ENCODE measurements around the gene PLIN3. TPM values are rescaled to one million over a fixed set of nuclear protein-coding genes. Genes with fewer than 3 reads are reported as not detected.
A peak's percentile ranks its signal among the peaks of the same experiment; 100 is the strongest.
"Not testable (repeated sequence)": the region's sequence is repeated elsewhere in the genome, so short reads cannot be mapped to it uniquely, and the experiment has no call there.

The PLIN3 gene
- total and polyA plus RNA-seq, 9 of the 15 experiments (the other 6 are each of a cell fraction or from before 2014, with no cell fraction given): 7.5 to 75.6 (median 43.1) TPM

DNA sequence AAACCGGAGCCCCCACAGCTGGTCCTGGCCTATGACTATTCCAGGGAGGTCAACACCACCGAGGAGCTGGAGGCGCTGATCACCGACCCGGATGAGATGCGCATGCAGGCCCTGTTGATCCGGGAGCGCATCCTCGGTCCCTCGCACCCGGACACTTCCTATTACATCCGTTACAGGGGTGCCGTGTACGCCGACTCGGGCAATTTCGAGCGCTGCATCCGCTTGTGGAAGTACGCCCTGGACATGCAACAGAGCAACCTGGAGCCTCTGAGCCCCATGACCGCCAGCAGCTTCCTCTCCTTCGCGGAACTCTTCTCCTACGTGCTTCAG, 74.6 kb downstream of the PLIN3 start:
- Histone ChIP-seq H3K79me2 (ENCODE audit: control insufficient read depth, insufficient read depth, low read length) (peaks cover 53% of the 10 kb centered on the region), H3K27ac (ENCODE audit: extremely low read depth, low read depth, low read length) (peak overlapping the region; percentile 98), H3K4me3 (peak overlapping the region; percentile 93), H4K20me1 (replicated peaks; ENCODE audit: control insufficient read depth, insufficient read depth, low read length) (peaks cover 19% of the 10 kb centered on the region), H3K36me3 (ENCODE audit: control insufficient read depth, insufficient read depth, low read length) (peaks cover 47% of the 10 kb centered on the region; the same call in 2 of the 3 replicates), H3K4me1 (replicated peaks in 1 of 2; ENCODE audit: control insufficient read depth in 2 of 2, insufficient read depth in 2 of 2, low read length in 2 of 2) (peaks cover 14 to 52% of the 10 kb centered on the region in 2 experiments), H3K9ac (ENCODE audit: insufficient read depth in 1 of 2, low read depth in 2 of 2, low read length in 2 of 2) (peak overlapping the region; percentile 95 to 100), H3K4me2 (ENCODE audit: insufficient read depth, low read length) (peak overlapping the region; percentile 88)
- H2AFZ ChIP-seq (ENCODE audit: low read depth, low read length); H3K9me1 ChIP-seq (ENCODE audit: control insufficient read depth, insufficient read depth, low read length); CTCF ChIA-PET (ENCODE audit: low intra/inter-chr PET ratio); H3K9me3 ChIP-seq (replicated peaks; ENCODE audit: control insufficient read depth, insufficient read depth, low read depth, low read length); FAIRE-seq; BruUV-seq (replicated peaks); intact Hi-C loops (cut with micrococcal nuclease); H3K27me3 ChIP-seq (ENCODE audit: control insufficient read depth in 2 of 2, insufficient read depth in 2 of 2, low read length in 2 of 2); ATAC-seq: not testable (repeated sequence)
- in situ Hi-C loops (cut with MboI): loop anchor here (5.0 to 10.0 kb wide), 2 partner anchors 61 to 218 kb away; no protein-coding TSS in a partner anchor
- 0 out of 4 replicates have a peak, but pooled peaks of 1 of the 2 experiments have one; percentile 40 for TF ChIP-seq TEAD1 (CRISPR knock-in tag; IDR thresholded peaks at IDR 0.05)
- peak in 1 of 4 experiments; percentile 10 for DNase-seq (ENCODE audit: extremely low read depth in 1 of 4, low spot score in 3 of 4)
- POLR2A ChIA-PET: interaction anchor here (0.8 kb wide), 1 partner anchor 8 kb away, joined by 3 read pairs; no protein-coding TSS in a partner anchor
- WGBS (ENCODE audit: insufficient coverage, low coverage, missing lambda C conversion rate): 19% methylated on average over 24 of the region's 24 CpGs

DNA sequence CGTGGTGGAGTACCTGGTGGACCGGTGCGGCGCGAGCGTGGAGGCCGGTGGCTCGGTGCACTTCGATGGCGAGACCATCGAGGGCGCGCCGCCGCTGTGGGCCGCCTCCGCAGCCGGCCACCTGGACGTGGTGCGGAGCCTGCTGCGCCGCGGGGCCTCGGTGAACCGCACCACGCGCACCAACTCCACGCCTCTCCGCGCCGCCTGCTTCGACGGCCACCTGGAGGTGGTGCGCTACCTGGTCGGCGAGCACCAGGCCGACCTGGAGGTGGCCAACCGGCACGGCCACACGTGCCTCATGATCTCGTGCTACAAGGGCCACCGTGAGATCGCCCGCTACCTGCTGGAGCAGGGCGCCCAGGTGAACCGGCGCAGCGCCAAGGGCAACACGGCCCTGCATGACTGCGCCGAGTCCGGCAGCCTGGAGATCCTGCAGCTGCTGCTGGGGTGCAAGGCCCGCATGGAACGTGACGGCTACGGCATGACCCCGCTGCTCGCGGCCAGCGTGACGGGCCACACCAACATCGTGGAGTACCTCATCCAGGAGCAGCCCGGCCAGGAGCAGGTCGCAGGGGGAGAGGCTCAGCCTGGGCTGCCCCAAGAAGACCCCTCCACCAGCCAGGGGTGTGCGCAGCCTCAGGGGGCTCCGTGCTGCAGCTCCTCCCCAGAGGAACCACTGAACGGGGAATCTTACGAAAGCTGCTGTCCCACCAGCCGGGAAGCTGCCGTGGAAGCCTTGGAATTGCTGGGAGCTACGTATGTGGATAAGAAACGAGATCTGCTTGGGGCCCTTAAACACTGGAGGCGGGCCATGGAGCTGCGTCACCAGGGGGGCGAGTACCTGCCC, 75.2 kb downstream of the PLIN3 start:
- intact Hi-C loops (cut with micrococcal nuclease); H3K9me1 ChIP-seq (ENCODE audit: control insufficient read depth, insufficient read depth, low read length); BruUV-seq (replicated peaks); ATAC-seq; H3K27me3 ChIP-seq (ENCODE audit: control insufficient read depth in 2 of 2, insufficient read depth in 2 of 2, low read length in 2 of 2); H3K9me3 ChIP-seq (replicated peaks; ENCODE audit: control insufficient read depth, insufficient read depth, low read depth, low read length); FAIRE-seq: not testable (repeated sequence)
- DNase-seq (ENCODE audit: extremely low read depth in 1 of 4, low spot score in 3 of 4): peak in 2 of 4 experiments; percentile 33 to 35
- WGBS (ENCODE audit: insufficient coverage, low coverage, missing lambda C conversion rate): under 1% methylated on average over 52 of the region's 75 CpGs
- ChIA-PET CTCF (ENCODE audit: low intra/inter-chr PET ratio) (interaction anchor here (2.3 kb wide), 1 partner anchor 59 kb away, joined by 28 read pairs; no protein-coding TSS in a partner anchor), POLR2A (interaction anchor here (0.8 to 1.4 kb wide), 5 partner anchors 8 to 70 kb away, joined by 3 to 10 read pairs (median 8); no protein-coding TSS in a partner anchor)
- Histone ChIP-seq H3K4me2 (ENCODE audit: insufficient read depth, low read length) (peak overlapping the region; percentile 88), H3K36me3 (ENCODE audit: control insufficient read depth, insufficient read depth, low read length) (peaks cover 47% of the 10 kb centered on the region; the same call in 2 of the 3 replicates), H3K4me1 (replicated peaks in 1 of 2; ENCODE audit: control insufficient read depth in 2 of 2, insufficient read depth in 2 of 2, low read length in 2 of 2) (peaks cover 14 to 52% of the 10 kb centered on the region in 2 experiments), H3K4me3 (peak overlapping the region; percentile 93), H2AFZ (ENCODE audit: low read depth, low read length) (peak overlapping the region; percentile 68), H4K20me1 (replicated peaks; ENCODE audit: control insufficient read depth, insufficient read depth, low read length) (peaks cover 19% of the 10 kb centered on the region), H3K27ac (ENCODE audit: extremely low read depth, low read depth, low read length) (peak overlapping the region; percentile 98), H3K9ac (ENCODE audit: insufficient read depth in 1 of 2, low read depth in 2 of 2, low read length in 2 of 2) (peak overlapping the region; percentile 95 to 100), H3K79me2 (ENCODE audit: control insufficient read depth, insufficient read depth, low read length) (peaks cover 53% of the 10 kb centered on the region)
- in situ Hi-C loops (cut with MboI): loop anchor here (5.0 to 10.0 kb wide), 2 partner anchors 60 to 217 kb away; no protein-coding TSS in a partner anchor
- TF ChIP-seq NRF1 (conservative IDR thresholded peaks at IDR 0.05 in 1 of 2, IDR thresholded peaks at IDR 0.05 in 1 of 2): peak in 1 of 2 experiments; percentile 36; a peak in 2 of 4 replicates

Data from K562 (cell line).